A673 (cell line): ENCODE measurements around the gene PNPLA1. TPM values are rescaled to one million over a fixed set of nuclear protein-coding genes. Genes with fewer than 3 reads are reported as not detected.

ENCODE experiments used
- BruUV-seq: library from RNA; stranded (reverse); fragments of 400-500 nt; replicated peaks from 2 replicates; lab custom pipeline; 2021; lab: Mats Ljungman, UMichigan
- CTCF ChIA-PET: fragments of 300-600 bp; sonication (Branson Sonifier 250); formaldehyde crosslinking; loops from one replicate; lab custom pipeline; 2022; ENCODE audit warnings: antibody characterized with exemption; lab: Charles Lee
- POLR2A ChIA-PET: fragments of 300-600 bp; sonication (Branson Sonifier 250); formaldehyde crosslinking; loops from one replicate; lab custom pipeline; 2022; ENCODE audit warnings: antibody characterized with exemption; ENCODE audit not compliant: low non-redundant PET; lab: Charles Lee
- DNase-seq: peaks from one replicate; pipeline ENCODE4 v3.0.0-alpha.2; 2015; ENCODE audit warnings: low spot score
- H3K27ac ChIP-seq: fragments of 200-600 bp; sonication (generic); 2 replicates; pipeline ENCODE4 v1.5.1; 2016; ENCODE audit warnings: mixed run types, low read depth, mild to moderate bottlenecking, mixed read lengths, antibody characterized with exemption, low read length; ENCODE audit not compliant: poor library complexity, severe bottlenecking
- H3K27me3 ChIP-seq: fragments of 200-600 bp; sonication (generic); replicated peaks from 2 replicates; pipeline ENCODE4 v1.6.1; 2017; ENCODE audit warnings: mixed run types, low read depth, mild to moderate bottlenecking, mixed read lengths, antibody characterized with exemption, low read length; ENCODE audit not compliant: insufficient read depth, poor library complexity
- H3K36me3 ChIP-seq: fragments of 200-600 bp; sonication (generic); 2 replicates; pipeline ENCODE4 v1.6.1; 2016; ENCODE audit warnings: mixed run types, mild to moderate bottlenecking, mixed read lengths, antibody characterized with exemption, low read length; ENCODE audit not compliant: insufficient read depth, poor library complexity, severe bottlenecking
- H3K4me1 ChIP-seq: fragments of 200-600 bp; sonication (generic); 2 replicates; pipeline ENCODE4 v1.6.1; 2017; ENCODE audit warnings: mixed run types, mild to moderate bottlenecking, mixed read lengths, antibody characterized with exemption, low read length; ENCODE audit not compliant: insufficient read depth, poor library complexity, severe bottlenecking
- H3K4me3 ChIP-seq: fragments of 200-600 bp; sonication (generic); 2 replicates; pipeline ENCODE4 v1.5.1; 2016; ENCODE audit warnings: low read depth, mixed run types, mild to moderate bottlenecking, mixed read lengths, low read length; ENCODE audit not compliant: poor library complexity, severe bottlenecking
- H3K9me3 ChIP-seq: fragments of 200-600 bp; sonication (generic); 2 replicates; pipeline ENCODE4 v1.6.1; 2016; ENCODE audit warnings: mixed run types, low read depth, mild to moderate bottlenecking, mixed read lengths, antibody characterized with exemption, low read length; ENCODE audit not compliant: poor library complexity, severe bottlenecking
- CTCF ChIP-seq: fragments of 300-800, 200-600 bp; sonication (generic); conservative IDR thresholded peaks from 2 replicates; pipeline ENCODE4 v1.5.1; 2017; ENCODE audit warnings: low read depth, mild to moderate bottlenecking, antibody characterized with exemption, low read length, moderate library complexity, mixed read lengths
- EZH2 ChIP-seq: fragments of 200-600 bp; sonication (generic); IDR thresholded peaks from 2 replicates; pipeline ENCODE4 v1.6.1; 2017; ENCODE audit warnings: borderline replicate concordance, low read depth, mild to moderate bottlenecking, mixed read lengths, antibody characterized with exemption, low read length; ENCODE audit not compliant: poor library complexity, severe bottlenecking
- intact Hi-C: fragments of 100-400 bp; cut with micrococcal nuclease; formaldehyde crosslinking; loops from one replicate; pipeline ENCODE4 v1.10.0; 2022; ENCODE audit not compliant: unreplicated experiment
- total RNA-seq: library from RNA; stranded (reverse); gene quantifications from 2 replicates; pipeline ENCODE4 v1.2.3, GENCODE V29; 2021

Gene PNPLA1
- total RNA-seq, 1 experiment from 2014 or later = 0.26 TPM

GRCh38 chr6:36350681-36351571 is 81.1 kb downstream of the PNPLA1 start:
- H3K36me3 ChIP-seq = no peaks in the 10 kb centered on the region
- POLR2A ChIA-PET = no interaction called here
- TF ChIP-seq CTCF (no peak), EZH2 (no peak)
- peaks cover 16% of the 10 kb centered on the region for H3K9me3 ChIP-seq
- H3K4me3 ChIP-seq = no peak overlapping the region
- no peaks in the 10 kb centered on the region for H3K27me3 ChIP-seq
- CTCF ChIA-PET = no interaction called here
- no TSS peak for BruUV-seq
- intact Hi-C loops = no loop called here
- DNase-seq = no peak
- H3K4me1 ChIP-seq = no peaks in the 10 kb centered on the region
- H3K27ac ChIP-seq = no peak overlapping the region

- H3K36me3 ChIP-seq = no peaks in the 10 kb centered on the region
- no peak for DNase-seq
- no peak overlapping the region for H3K27ac ChIP-seq
- no peaks in the 10 kb centered on the region for H3K27me3 ChIP-seq
- CTCF ChIA-PET = no interaction called here
- intact Hi-C loops = no loop called here
- POLR2A ChIA-PET = no interaction called here
- H3K4me3 ChIP-seq = no peak overlapping the region
- H3K4me1 ChIP-seq = no peaks in the 10 kb centered on the region
- BruUV-seq = no TSS peak
- H3K9me3 ChIP-seq = peaks cover 16% of the 10 kb centered on the region
- TF ChIP-seq EZH2 (no peak), CTCF (no peak)
Observed at GRCh38 chr6:36352477-36353157, 82.8 kb downstream of the PNPLA1 start.

GRCh38 chr6:36353411-36353915 is 83.6 kb downstream of the PNPLA1 start:
- intact Hi-C loops = no loop called here
- Histone ChIP-seq H3K4me1 (no peaks in the 10 kb centered on the region), H3K4me3 (no peak overlapping the region), H3K36me3 (no peaks in the 10 kb centered on the region), H3K27ac (no peak overlapping the region), H3K9me3 (peaks cover 16% of the 10 kb centered on the region), H3K27me3 (no peaks in the 10 kb centered on the region)
- POLR2A ChIA-PET = no interaction called here
- TF ChIP-seq CTCF = no peak
- no peak for TF ChIP-seq EZH2
- peak; percentile 61 for DNase-seq
- CTCF ChIA-PET = interaction anchor here (0.9 kb wide), 1 partner anchor 13 kb away, joined by 3 read pairs; no protein-coding TSS in a partner anchor
- BruUV-seq = no TSS peak
